Panc1 (cell line): ENCODE results near the gene NPW.
"Not testable (repeated sequence)": the region's sequence is repeated elsewhere in the genome, so short reads cannot be mapped to it uniquely, and the experiment has no call there.

ENCODE experiments used
- SIN3A ChIP-seq: IDR thresholded peaks from 2 replicates; pipeline ENCODE4 v1.6.1; 2012; ENCODE audit warnings: low read depth, mild to moderate bottlenecking, low read length, moderate library complexity, borderline replicate concordance; ENCODE audit not compliant: insufficient read depth
- TF ChIP-seq, protein P1 (sequence below): fragments of 450-650 bp; IDR thresholded peaks from 2 replicates; pipeline ENCODE4 v1.5.1; 2017; ENCODE audit warnings: mild to moderate bottlenecking

DNA sequence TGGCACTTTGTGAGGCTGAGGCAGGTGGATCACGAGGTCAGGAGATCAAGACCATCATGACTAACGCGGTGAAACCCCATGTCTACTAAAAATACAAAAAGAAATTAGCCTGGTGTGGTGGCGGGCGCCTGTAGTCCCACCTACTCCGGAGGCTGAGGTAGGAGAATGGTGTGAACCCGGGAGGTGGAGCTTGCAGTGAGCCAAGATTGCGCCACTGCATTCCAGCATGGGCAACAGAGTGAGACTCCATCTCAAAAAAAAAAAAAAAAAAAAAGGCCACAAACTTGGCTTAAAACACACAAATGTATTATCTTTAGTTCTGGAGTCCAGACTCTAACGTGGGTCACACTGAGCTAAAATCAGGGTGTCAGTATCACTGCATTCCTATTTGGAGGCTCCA is 7.9 kb upstream of the NPW start:
- TF ChIP-seq, protein P1, sequence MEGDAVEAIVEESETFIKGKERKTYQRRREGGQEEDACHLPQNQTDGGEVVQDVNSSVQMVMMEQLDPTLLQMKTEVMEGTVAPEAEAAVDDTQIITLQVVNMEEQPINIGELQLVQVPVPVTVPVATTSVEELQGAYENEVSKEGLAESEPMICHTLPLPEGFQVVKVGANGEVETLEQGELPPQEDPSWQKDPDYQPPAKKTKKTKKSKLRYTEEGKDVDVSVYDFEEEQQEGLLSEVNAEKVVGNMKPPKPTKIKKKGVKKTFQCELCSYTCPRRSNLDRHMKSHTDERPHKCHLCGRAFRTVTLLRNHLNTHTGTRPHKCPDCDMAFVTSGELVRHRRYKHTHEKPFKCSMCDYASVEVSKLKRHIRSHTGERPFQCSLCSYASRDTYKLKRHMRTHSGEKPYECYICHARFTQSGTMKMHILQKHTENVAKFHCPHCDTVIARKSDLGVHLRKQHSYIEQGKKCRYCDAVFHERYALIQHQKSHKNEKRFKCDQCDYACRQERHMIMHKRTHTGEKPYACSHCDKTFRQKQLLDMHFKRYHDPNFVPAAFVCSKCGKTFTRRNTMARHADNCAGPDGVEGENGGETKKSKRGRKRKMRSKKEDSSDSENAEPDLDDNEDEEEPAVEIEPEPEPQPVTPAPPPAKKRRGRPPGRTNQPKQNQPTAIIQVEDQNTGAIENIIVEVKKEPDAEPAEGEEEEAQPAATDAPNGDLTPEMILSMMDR, result not testable (repeated sequence)
- not testable (repeated sequence) for TF ChIP-seq SIN3A
